Measurements from ENCODE around the gene ASB3. TPM values are rescaled to one million over a fixed set of nuclear protein-coding genes. Genes with fewer than 3 reads are reported as not detected.

The ASB3 gene
- total and polyA plus RNA-seq, 4 donors = 2.7 to 13.6 (median 8.7) TPM

GRCh38 chr2:53828331-53828730 is 41.6 kb upstream of the ASB3 start:
- WGBS = 89% methylated on average over 4 of the region's 4 CpGs
- no peak overlapping the region for H3K9ac ChIP-seq (ENCODE audit: low read depth in 1 of 2, low read length in 2 of 2)
- peaks cover 4 to 41% (median 33%) of the 10 kb centered on the region in 4 donors for H3K4me1 ChIP-seq (ENCODE audit: control insufficient read depth in 4 of 4, insufficient read depth in 4 of 4, low read length in 3 of 4)
- no peak for DNase-seq (ENCODE audit: low spot score)
- H3K27me3 ChIP-seq (ENCODE audit: control insufficient read depth in 4 of 4, insufficient read depth in 4 of 4, low read length in 3 of 4) = no peaks in the 10 kb centered on the region
- no peaks in the 10 kb centered on the region for H3K36me3 ChIP-seq (ENCODE audit: control insufficient read depth in 4 of 4, insufficient read depth in 3 of 4, low read depth in 1 of 4, low read length in 3 of 4)
- peak overlapping the region; percentile 57 to 82 for H3K27ac ChIP-seq (ENCODE audit: low read depth in 1 of 2, low read length in 2 of 2)
- H3K4me3 ChIP-seq (ENCODE audit: low read depth in 1 of 3, low read length in 3 of 3) = no peak overlapping the region
- H3K9me3 ChIP-seq (ENCODE audit: control insufficient read depth in 4 of 4, low read length in 3 of 4) = no peaks in the 10 kb centered on the region
- TF ChIP-seq JUND (IDR thresholded peaks at IDR 0.05) (no peak), SP1 (IDR thresholded peaks at IDR 0.05) (no peak), RAD21 (IDR thresholded peaks at IDR 0.05) (no peak), NR2F2 (IDR thresholded peaks at IDR 0.05) (no peak), RXRA (IDR thresholded peaks at IDR 0.05) (no peak), CTCF (IDR thresholded peaks at IDR 0.05; ENCODE audit: low read depth, low read length, missing input control) (no peak), ATF3 (IDR thresholded peaks at IDR 0.05) (no peak), TAF1 (conservative IDR thresholded peaks at IDR 0.05) (no peak), EGR1 (IDR thresholded peaks at IDR 0.05; ENCODE audit: low read depth in 2 of 2) (no peak), GABPA (IDR thresholded peaks at IDR 0.05 in 1 of 2, conservative IDR thresholded peaks at IDR 0.05 in 1 of 2) (no peak), FOXA2 (IDR thresholded peaks at IDR 0.05) (no peak), HNF4A (conservative IDR thresholded peaks at IDR 0.05) (no peak), REST (IDR thresholded peaks at IDR 0.05) (no peak), HNF4G (IDR thresholded peaks at IDR 0.05) (no peak), FOXA1 (IDR thresholded peaks at IDR 0.05) (no peak)

GRCh38 chr2:53827398-53828175 is 40.8 kb upstream of the ASB3 start:
- whole genome bisulfite sequencing = 64% methylated on average over 3 of the region's 3 CpGs
- Histone ChIP-seq H3K9me3 (ENCODE audit: control insufficient read depth in 4 of 4, low read length in 3 of 4) (no peaks in the 10 kb centered on the region), H3K4me3 (ENCODE audit: low read depth in 1 of 3, low read length in 3 of 3) (peak overlapping the region in 1 of 3 donors; percentile 13), H3K9ac (ENCODE audit: low read depth in 1 of 2, low read length in 2 of 2) (no peak overlapping the region), H3K27me3 (ENCODE audit: control insufficient read depth in 4 of 4, insufficient read depth in 4 of 4, low read length in 3 of 4) (no peaks in the 10 kb centered on the region), H3K36me3 (ENCODE audit: control insufficient read depth in 4 of 4, insufficient read depth in 3 of 4, low read depth in 1 of 4, low read length in 3 of 4) (no peaks in the 10 kb centered on the region), H3K4me1 (ENCODE audit: control insufficient read depth in 4 of 4, insufficient read depth in 4 of 4, low read length in 3 of 4) (peaks cover 4 to 41% (median 33%) of the 10 kb centered on the region in 4 donors), H3K27ac (ENCODE audit: low read depth in 1 of 2, low read length in 2 of 2) (peak overlapping the region; percentile 82 to 86)
- TF ChIP-seq NR2F2 (IDR thresholded peaks at IDR 0.05) = no peak
- no peak for DNase-seq (ENCODE audit: low spot score)
